H1 (cell line): ENCODE data around the gene COLEC12. TPM values are rescaled to one million over a fixed set of nuclear protein-coding genes. Genes with fewer than 3 reads are reported as not detected.

Experiments
- CEBPB ChIP-seq: IDR thresholded peaks from 2 replicates; pipeline ENCODE4 v1.6.1; 2012; ENCODE audit warnings: low read depth, low read length
- EP300 ChIP-seq, 2 experiments: IDR thresholded peaks; 1 replicate in 1 of 2; 2 replicates in 1 of 2; pipeline ENCODE4 v1.6.1; 2011 to 2012; ENCODE audit warnings: low read depth in 2 of 2, low read length in 2 of 2, mild to moderate bottlenecking in 2 of 2, borderline replicate concordance in 1 of 2, inconsistent platforms in 1 of 2, moderate library complexity in 1 of 2
- POLR2AphosphoS5 ChIP-seq: IDR thresholded peaks from 2 replicates; pipeline ENCODE4 v1.6.1; 2011; ENCODE audit warnings: low read depth, low read length
- SUZ12 ChIP-seq: fragments of 200-600 bp; sonication (generic); IDR thresholded peaks from 2 replicates; pipeline ENCODE4 v1.6.1; 2012; ENCODE audit warnings: mild to moderate bottlenecking, inconsistent platforms, low read length, moderate library complexity, mixed read lengths
- TBP ChIP-seq: IDR thresholded peaks from 2 replicates; pipeline ENCODE4 v1.6.1; 2011; ENCODE audit warnings: low read depth, low read length, improper control_type of control experiment
- polyA plus RNA-seq, 7 experiments: library from polyadenylated mRNA; depleted of rRNA in 3 of 7; stranded (reverse) in 5 of 7; unstranded in 2 of 7; fragments of >200 nt in 5 of 7; fragments of 200-250 nt in 2 of 7; gene quantifications; 1 replicate in 5 of 7; 2 replicates in 1 of 7; 4 replicates in 1 of 7; pipeline versions ENCODE4 v1.2.1 to v1.2.3, GENCODE V29; 2011 to 2013; ENCODE audit warnings: missing spikeins in 2 of 7, mixed read lengths in 2 of 7
- total RNA-seq: library from RNA; stranded (reverse); fragmentation: NEBNext Ultra II Directional; extraction: Animal tissue kit (Norgen Biotek cat#: 25700); gene quantifications from 2 replicates; pipeline ENCODE4 v1.2.1, GENCODE V29; 2021

The COLEC12 gene
- total and polyA plus RNA-seq, 2 of the 8 experiments (the other 6 are each of a cell fraction or from before 2014, with no cell fraction given), result 0.44 to 2.3 TPM

GRCh38 chr18:526681-527080 lies 26.2 kb upstream of the COLEC12 start (continued):
- TF ChIP-seq TBP (no peak), SUZ12 (no peak), POLR2AphosphoS5 (no peak), EP300 (IDR thresholded peaks at IDR 0.05; ENCODE audit: borderline replicate concordance in 1 of 2, low read depth in 2 of 2, low read length in 2 of 2) (no peak), CEBPB (no peak)
